T-helper 17 cell (primary cell): ENCODE measurements around the gene ERCC4. TPM values are rescaled to one million over a fixed set of nuclear protein-coding genes. Genes with fewer than 3 reads are reported as not detected.

Experiments used
- ATAC-seq: fragments of 150-1000 bp; cut with Tn5 transposase; 2 replicates; pipeline ENCODE4 v1.10.0; 2021; ENCODE audit warnings: mild to moderate bottlenecking, moderate library complexity
- DNase-seq, 3 donors: peaks; one replicate each; pipeline versions ENCODE4 v3.0.0 to v3.0.0-alpha.2; 2020 to 2021
- H3K9me3 ChIP-seq: one replicate; pipeline ENCODE4 v1.7.0; 2013; ENCODE audit warnings: low read length, mild to moderate bottlenecking; ENCODE audit not compliant: control insufficient read depth, poor library complexity, severe bottlenecking
- H3K27ac Mint-ChIP-seq: one replicate; pipeline ENCODE4 v1.8.0; 2022; ENCODE audit warnings: mild to moderate bottlenecking, moderate library complexity, mixed read lengths
- H3K27me3 Mint-ChIP-seq: one replicate; pipeline ENCODE4 v1.8.0; 2022; ENCODE audit warnings: mixed read lengths
- H3K36me3 Mint-ChIP-seq: one replicate; pipeline ENCODE4 v1.8.0; 2022; ENCODE audit warnings: low read depth, mixed read lengths
- H3K4me1 Mint-ChIP-seq: one replicate; pipeline ENCODE4 v1.8.0; 2022; ENCODE audit warnings: mild to moderate bottlenecking, mixed read lengths
- H3K4me3 Mint-ChIP-seq: one replicate; pipeline ENCODE4 v1.8.0; 2022; ENCODE audit warnings: mild to moderate bottlenecking, moderate library complexity, mixed read lengths
- total RNA-seq, 4 donors: library from RNA in 2 of 4; stranded (reverse) in 2 of 4; gene quantifications; one replicate each; pipeline ENCODE4 v1.2.3 and lab custom pipeline; 2022 to 2026

The ERCC4 gene
- total RNA-seq, 2 donors from 2014 or later = 8.7 to 9.9 TPM

- Mint-ChIP-seq H3K27me3 (no peaks in the 10 kb centered on the region), H3K4me1 (peaks cover 6% of the 10 kb centered on the region), H3K36me3 (no peaks in the 10 kb centered on the region), H3K4me3 (no peak overlapping the region), H3K27ac (no peak overlapping the region)
- ATAC-seq = no peak
- no peak for DNase-seq
- no peaks in the 10 kb centered on the region for H3K9me3 ChIP-seq
Measured at GRCh38 chr16:13995194-13995593, 75.2 kb downstream of the ERCC4 start.

GRCh38 chr16:13996778-13997288, 76.9 kb downstream of the ERCC4 start:
- DNase-seq (no peak), ATAC-seq (no peak)
- no peak overlapping the region for H3K27ac Mint-ChIP-seq
- peaks cover 14% of the 10 kb centered on the region for H3K27me3 Mint-ChIP-seq
- H3K36me3 Mint-ChIP-seq = no peaks in the 10 kb centered on the region
- H3K4me1 Mint-ChIP-seq = peaks cover 6% of the 10 kb centered on the region
- H3K4me3 Mint-ChIP-seq = no peak overlapping the region
- no peaks in the 10 kb centered on the region for H3K9me3 ChIP-seq

GRCh38 chr16:13997526-13997925, 77.6 kb downstream of the ERCC4 start:
- H3K27me3 Mint-ChIP-seq = peaks cover 21% of the 10 kb centered on the region
- ATAC-seq = no peak
- DNase-seq = no peak
- no peak overlapping the region for H3K27ac Mint-ChIP-seq
- H3K4me1 Mint-ChIP-seq = peaks cover 6% of the 10 kb centered on the region
- H3K9me3 ChIP-seq = no peaks in the 10 kb centered on the region
- no peaks in the 10 kb centered on the region for H3K36me3 Mint-ChIP-seq
- no peak overlapping the region for H3K4me3 Mint-ChIP-seq

GRCh38 chr16:13997933-13998332, 78.0 kb downstream of the ERCC4 start:
- no peak overlapping the region for H3K27ac Mint-ChIP-seq
- H3K4me3 Mint-ChIP-seq = no peak overlapping the region
- no peak for DNase-seq
- no peaks in the 10 kb centered on the region for H3K9me3 ChIP-seq
- H3K4me1 Mint-ChIP-seq = peaks cover 10% of the 10 kb centered on the region
- H3K27me3 Mint-ChIP-seq = peaks cover 24% of the 10 kb centered on the region
- no peaks in the 10 kb centered on the region for H3K36me3 Mint-ChIP-seq
- peak; percentile 40 for ATAC-seq

- Mint-ChIP-seq H3K36me3 (no peaks in the 10 kb centered on the region), H3K4me3 (no peak overlapping the region), H3K27me3 (peaks cover 30% of the 10 kb centered on the region), H3K4me1 (peaks cover 11% of the 10 kb centered on the region), H3K27ac (no peak overlapping the region)
- ATAC-seq (no peak), DNase-seq (no peak)
- H3K9me3 ChIP-seq = no peaks in the 10 kb centered on the region
Measured at GRCh38 chr16:13999071-13999894, 79.3 kb downstream of the ERCC4 start.

GRCh38 chr16:13999895-14000425, 80.0 kb downstream of the ERCC4 start:
- DNase-seq = no peak
- H3K27ac Mint-ChIP-seq = no peak overlapping the region
- no peak overlapping the region for H3K4me3 Mint-ChIP-seq
- no peak for ATAC-seq
- no peaks in the 10 kb centered on the region for H3K36me3 Mint-ChIP-seq
- H3K9me3 ChIP-seq = no peaks in the 10 kb centered on the region
- peaks cover 30% of the 10 kb centered on the region for H3K27me3 Mint-ChIP-seq
- H3K4me1 Mint-ChIP-seq = peaks cover 11% of the 10 kb centered on the region

- no peak for ATAC-seq
- no peak overlapping the region for H3K4me3 Mint-ChIP-seq
- no peaks in the 10 kb centered on the region for H3K9me3 ChIP-seq
- no peak overlapping the region for H3K27ac Mint-ChIP-seq
- H3K27me3 Mint-ChIP-seq = peaks cover 34% of the 10 kb centered on the region
- H3K36me3 Mint-ChIP-seq = no peaks in the 10 kb centered on the region
- DNase-seq = no peak
- peaks cover 11% of the 10 kb centered on the region for H3K4me1 Mint-ChIP-seq
Measured at GRCh38 chr16:14001521-14001920, 81.6 kb downstream of the ERCC4 start.

Other genes starting within 250 kb of the ERCC4 start
- gene MRTFB, start 151.2 kb downstream of the ERCC4 start, total RNA-seq = 10 to 100 TPM; 21.6 to 21.7 TPM